NCI-H2171 treated with DMSO at 0.1 percent for 48 hours (cell line): ENCODE data around the gene ANKS1B.

ENCODE experiments used
- DNase-seq: peaks from one replicate; lab custom pipeline; 2025; lab: John Stamatoyannopoulos, UW

The ANKS1B gene

GRCh38 chr12:98818239-98818638 is 1166.5 kb downstream of the ANKS1B start:
- no peak for DNase-seq

GRCh38 chr12:98817742-98818141 is 1167.0 kb downstream of the ANKS1B start:
- no peak for DNase-seq

- DNase-seq, result no peak
Measured at GRCh38 chr12:98816720-98817119, 1168.0 kb downstream of the ANKS1B start.

GRCh38 chr12:98814254-98814653 is 1170.5 kb downstream of the ANKS1B start:
- no peak for DNase-seq

- DNase-seq, result no peak
Measured at GRCh38 chr12:98812225-98812624, 1172.5 kb downstream of the ANKS1B start.

GRCh38 chr12:98808243-98808875 is 1176.4 kb downstream of the ANKS1B start:
- no peak for DNase-seq

- DNase-seq, result no peak
Measured at GRCh38 chr12:98807187-98807586, 1177.5 kb downstream of the ANKS1B start.

GRCh38 chr12:98803468-98804209 is 1181.1 kb downstream of the ANKS1B start:
- no peak for DNase-seq

GRCh38 chr12:98799822-98800221 is 1184.9 kb downstream of the ANKS1B start:
- DNase-seq, result no peak

GRCh38 chr12:98799146-98799810 is 1185.5 kb downstream of the ANKS1B start:
- DNase-seq, result peak; percentile 55

- DNase-seq, result no peak
Measured at GRCh38 chr12:98797200-98797599, 1187.5 kb downstream of the ANKS1B start.

GRCh38 chr12:98796745-98797144 is 1188.0 kb downstream of the ANKS1B start:
- DNase-seq, result no peak

GRCh38 chr12:98793121-98793520 is 1191.6 kb downstream of the ANKS1B start:
- no peak for DNase-seq

- DNase-seq, result no peak
Measured at GRCh38 chr12:98791406-98791805, 1193.3 kb downstream of the ANKS1B start.

- DNase-seq, result no peak
Measured at GRCh38 chr12:98788396-98788795, 1196.3 kb downstream of the ANKS1B start.

- DNase-seq, result no peak
Measured at GRCh38 chr12:98786653-98787052, 1198.1 kb downstream of the ANKS1B start.

GRCh38 chr12:98783420-98783819 is 1201.3 kb downstream of the ANKS1B start:
- DNase-seq, result no peak

- no peak for DNase-seq
Measured at GRCh38 chr12:98780261-98780660, 1204.5 kb downstream of the ANKS1B start.

- DNase-seq, result no peak
Measured at GRCh38 chr12:98772818-98773217, 1211.9 kb downstream of the ANKS1B start.

GRCh38 chr12:98771811-98772752 is 1212.7 kb downstream of the ANKS1B start:
- DNase-seq, result no peak

GRCh38 chr12:98770230-98770629 is 1214.5 kb downstream of the ANKS1B start:
- no peak for DNase-seq

- DNase-seq, result no peak
Measured at GRCh38 chr12:98769068-98769467, 1215.7 kb downstream of the ANKS1B start.
